ENCODE measurements around the gene MYH6.

- TF ChIP-seq POLR2A (IDR thresholded peaks at IDR 0.05) (peak in 1 of 2 donors; percentile 28), CTCF (IDR thresholded peaks at IDR 0.05) (no peak), POLR2AphosphoS5 (IDR thresholded peaks at IDR 0.05; ENCODE audit: insufficient read depth in 1 of 2, low read depth in 1 of 2) (peak in 1 of 2 donors; percentile 36)
Observed at GRCh38 chr14:23365036-23365731, 42.9 kb downstream of the MYH6 start, which contains the start of gene EFS.
